Bone marrow (tissue), 2 donors: ENCODE measurements around the gene ESRRA.
A peak's percentile ranks its signal among the peaks of the same experiment; 100 is the strongest.

Source experiments
- DNase-seq, 2 donors: peaks; one replicate each; lab custom pipeline; 2025; lab: John Stamatoyannopoulos, UW

ESRRA gene

GRCh38 chr11:64275031-64275800 is 30.1 kb upstream of the ESRRA start:
- no peak for DNase-seq

GRCh38 chr11:64275841-64276240 is 29.5 kb upstream of the ESRRA start:
- DNase-seq: no peak

DNA sequence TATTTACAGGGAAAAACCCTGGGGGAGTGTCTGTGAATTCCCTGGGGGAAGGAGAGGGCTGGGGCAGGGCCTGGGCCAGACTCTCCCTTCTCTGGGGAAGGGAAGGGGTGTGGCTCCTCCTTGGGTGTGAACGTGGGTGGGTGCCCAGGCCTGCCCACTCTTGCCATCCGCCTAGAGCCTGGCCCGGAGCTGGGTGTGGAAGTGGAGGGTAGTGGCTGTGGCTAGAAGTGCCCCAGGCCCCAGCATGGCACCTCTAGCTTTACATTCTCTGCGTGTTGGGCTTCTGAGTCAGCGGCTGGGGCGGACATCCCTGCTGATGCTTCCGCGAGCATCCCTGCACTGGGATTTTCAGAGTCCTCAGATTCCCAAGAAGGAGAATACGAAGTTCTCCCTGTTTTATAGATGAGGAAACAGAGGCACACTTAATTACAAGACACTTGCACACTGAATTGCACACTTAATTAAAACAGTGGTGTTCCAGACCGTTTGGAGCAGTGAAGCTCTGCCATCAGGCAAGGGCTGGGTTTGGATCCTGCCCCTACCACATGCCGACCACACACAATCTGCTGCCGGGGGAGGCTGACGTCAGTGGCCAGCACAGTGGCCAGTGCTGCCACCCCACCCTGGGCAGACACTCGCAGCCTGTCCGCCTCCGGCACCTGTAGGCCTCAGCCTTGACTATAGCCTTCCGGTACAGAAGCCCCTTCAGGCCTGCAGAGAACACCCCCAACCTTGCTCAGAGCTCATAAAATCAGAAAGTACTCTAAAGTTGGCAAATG is 28.5 kb upstream of the ESRRA start:
- DNase-seq: no peak

DNA sequence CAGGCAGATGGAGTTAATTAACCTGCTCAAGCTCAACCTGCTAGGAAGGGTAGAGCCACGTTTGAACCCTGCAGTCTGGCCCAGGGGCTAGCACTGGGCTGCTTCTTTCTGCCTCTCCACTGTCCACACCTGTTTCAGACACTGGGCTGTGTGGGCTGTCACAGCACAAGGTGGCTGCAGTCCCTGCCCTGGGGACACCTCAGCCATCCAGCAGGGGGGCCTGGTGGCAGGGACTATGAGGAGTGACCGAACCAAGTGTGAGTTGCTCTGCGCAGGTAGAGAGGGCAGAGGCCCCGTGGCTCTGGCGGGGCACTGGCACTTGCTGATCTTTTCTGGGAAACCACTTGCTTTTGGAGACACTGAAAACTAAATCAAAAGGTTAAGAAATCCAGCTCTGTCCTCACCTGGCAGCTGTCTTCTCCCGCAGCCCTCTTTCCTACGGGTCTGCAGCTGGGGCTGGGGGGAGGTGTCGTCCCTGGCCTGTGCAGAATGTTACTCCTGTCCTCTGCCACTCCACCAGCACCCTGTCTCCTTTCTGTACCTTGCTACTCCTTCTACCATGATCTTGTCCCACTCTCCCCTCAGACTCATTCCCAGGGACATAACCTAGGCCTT is 26.6 kb upstream of the ESRRA start:
- DNase-seq: no peak

DNA sequence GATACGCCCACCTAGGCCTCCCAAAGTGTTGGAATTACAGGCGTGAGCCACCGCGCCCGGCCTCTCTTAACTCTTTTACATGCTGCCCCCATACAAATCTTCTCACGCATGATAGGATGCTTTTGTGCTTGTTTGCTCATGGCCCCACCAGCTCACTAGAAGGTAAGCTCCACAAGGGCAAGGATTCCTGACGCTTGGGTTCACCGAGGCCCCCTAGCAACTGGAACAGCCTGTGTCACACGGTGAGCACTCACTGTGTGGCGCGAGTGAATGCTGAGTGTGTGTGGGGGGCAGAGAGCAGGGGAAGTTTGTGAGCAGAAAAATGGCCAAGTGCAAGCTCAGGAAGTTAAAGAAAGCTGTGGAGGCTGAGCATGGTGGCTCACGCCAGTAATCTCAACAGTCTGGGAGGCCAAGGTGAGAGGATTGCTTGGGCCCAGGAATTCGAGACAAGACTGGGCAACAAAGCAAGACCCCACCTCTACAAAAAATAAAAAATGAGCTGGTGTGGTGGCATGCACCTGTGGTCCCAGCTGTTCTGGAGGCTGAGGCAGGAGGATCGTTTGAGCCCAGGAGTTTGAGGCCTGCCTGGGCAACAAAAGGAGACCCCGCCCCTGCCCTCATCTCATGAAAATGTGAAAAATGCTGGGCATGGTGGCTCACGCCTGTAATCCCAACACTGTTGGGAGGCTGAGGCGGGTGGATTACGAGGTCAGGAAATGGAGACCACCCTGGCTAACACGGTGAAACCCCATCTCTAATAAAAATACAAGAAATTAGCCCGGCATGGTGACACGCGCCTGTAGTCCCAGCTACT is 23.2 kb upstream of the ESRRA start:
- DNase-seq: no peak

DNA sequence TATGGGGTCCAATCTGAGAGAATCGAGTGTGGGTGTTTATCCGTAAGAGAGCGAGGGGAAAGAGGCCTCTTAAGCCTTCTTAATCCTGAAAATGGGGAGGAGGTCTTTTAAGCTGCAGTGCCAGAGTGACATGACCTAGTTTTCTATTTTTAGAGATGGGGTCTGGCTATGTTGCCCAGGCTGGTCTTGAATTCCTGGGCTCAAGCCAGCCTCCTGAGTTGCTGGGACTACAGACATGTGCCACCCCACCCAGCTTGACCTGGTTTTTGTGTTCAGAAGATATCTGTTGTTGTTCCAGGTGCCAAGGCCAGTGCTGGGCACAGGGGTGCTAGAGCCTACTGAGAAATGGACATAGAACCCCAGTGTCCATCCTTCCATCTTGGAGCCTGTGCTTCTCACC is 22.2 kb upstream of the ESRRA start:
- no peak for DNase-seq

DNA sequence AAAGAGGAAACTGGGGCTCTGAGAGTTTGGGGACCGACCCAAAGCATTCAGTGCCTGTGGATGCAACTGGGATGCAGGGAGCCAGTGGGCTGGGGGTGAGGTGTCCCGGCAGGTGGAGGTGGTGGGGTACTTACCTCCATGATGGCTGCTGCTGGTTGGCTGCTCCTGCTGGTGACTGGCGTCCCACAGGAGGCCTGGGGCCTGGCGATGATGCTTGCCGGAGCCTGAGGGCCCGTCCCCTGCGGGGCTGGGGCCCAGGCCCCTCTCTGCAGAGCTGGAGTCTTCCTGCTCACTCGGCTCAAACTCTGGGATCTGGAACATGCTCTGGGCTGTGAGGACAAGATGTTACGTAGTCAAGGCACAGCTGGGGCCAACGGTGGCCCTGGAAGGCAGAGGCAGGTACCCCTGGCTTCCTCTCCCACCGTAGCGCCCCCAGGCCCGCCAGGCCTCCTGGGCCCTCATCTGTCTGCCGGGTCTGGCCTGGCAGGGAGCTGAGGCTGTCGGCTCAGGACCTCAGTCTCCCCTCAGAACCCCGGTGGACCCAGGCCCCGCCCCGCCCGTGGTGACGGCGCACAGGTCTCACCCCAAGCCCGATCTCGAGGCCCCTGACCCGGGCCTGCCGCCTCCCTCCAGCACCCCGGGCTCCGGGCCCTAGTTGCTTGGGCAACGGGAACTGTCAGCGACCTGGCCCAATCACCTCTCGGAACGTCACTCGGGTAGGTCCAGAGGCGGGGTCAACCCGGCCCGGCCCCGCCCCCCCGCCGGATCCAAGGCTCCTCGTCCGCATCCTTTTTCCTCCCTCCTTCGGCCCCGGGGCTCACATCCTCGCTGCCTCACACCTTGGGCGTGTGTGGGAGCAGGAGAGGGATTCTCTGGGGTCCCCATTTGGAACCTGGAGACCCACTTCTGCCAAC is 21.0 kb upstream of the ESRRA start, which contains the start of gene BAD:
Gene BAD (minus strand): TSS at position 618 of the 914 bp plus-strand sequence. CDS start 297 bp downstream, at position 321.
- peak; percentile 78 to 83 for DNase-seq

DNA sequence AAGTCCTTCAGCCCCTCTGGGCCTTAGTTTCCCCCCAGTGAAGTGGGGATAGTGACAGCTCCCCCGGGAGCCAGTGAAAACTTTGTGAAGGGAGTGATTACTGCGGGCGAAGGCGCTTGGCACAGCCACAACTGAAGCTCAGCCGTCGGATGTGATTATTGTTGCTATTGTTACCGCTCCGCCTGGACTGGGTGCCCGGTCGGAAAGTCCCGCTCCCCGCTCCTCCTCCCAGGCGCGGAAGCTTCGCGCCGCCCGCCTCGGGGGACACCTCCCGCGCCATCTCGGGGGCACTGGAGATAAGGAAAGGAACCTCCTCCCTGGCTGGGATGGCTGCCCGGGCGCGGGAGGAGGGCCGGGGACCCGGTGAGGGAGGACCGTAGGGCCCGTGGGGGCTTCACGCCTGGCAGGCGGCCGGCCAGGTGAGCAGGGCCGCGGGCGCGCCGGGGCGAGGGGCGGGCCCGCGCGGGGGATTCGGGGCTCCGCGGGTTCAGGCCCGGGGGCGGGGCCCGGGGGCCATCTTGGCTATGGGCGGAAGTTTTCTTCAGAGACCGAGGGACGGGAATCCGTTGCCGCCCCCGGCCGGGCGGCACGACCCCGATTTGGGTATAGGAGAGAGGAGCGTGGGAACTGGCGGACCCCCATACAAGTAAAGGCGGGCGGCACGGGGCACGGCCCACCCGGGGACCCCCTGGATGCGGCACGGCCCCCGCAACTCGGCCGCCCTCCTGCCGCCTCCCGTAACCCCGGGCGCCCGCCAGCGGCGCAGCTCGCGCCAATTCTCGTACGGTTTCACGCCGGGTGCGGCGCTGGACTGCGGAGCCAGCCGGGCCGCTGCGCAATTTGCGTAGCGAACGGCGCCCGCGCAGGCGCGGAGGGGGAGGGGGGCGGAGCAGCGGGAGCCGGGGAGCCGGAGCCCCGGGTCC is 20.1 kb upstream of the ESRRA start, which contains the start of gene GPR137:
Gene GPR137 (plus strand): TSS at position 887 of the 923 bp plus-strand sequence. CDS start 677 bp downstream, outside the sequence.
- DNase-seq: peak; percentile 54 to 98

- DNase-seq: no peak
Observed at GRCh38 chr11:64285885-64286800, 19.2 kb upstream of the ESRRA start.

DNA sequence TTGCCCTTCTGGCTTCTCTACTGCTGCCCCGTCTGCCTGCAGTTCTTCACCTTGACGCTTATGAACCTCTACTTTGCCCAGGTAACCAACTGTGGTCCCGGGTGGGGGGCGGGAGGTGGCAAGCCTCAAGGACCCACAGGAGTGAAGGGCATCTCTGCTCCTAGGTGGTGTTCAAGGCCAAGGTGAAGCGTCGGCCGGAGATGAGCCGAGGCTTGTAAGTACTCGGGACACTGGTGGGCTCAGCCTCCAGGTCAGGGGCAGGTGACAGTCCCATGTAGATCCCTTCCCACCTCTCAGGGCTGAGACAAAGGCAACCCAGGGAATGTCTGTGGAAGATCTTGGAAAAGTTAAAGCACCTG is 18.5 kb upstream of the ESRRA start:
- DNase-seq: no peak

DNA sequence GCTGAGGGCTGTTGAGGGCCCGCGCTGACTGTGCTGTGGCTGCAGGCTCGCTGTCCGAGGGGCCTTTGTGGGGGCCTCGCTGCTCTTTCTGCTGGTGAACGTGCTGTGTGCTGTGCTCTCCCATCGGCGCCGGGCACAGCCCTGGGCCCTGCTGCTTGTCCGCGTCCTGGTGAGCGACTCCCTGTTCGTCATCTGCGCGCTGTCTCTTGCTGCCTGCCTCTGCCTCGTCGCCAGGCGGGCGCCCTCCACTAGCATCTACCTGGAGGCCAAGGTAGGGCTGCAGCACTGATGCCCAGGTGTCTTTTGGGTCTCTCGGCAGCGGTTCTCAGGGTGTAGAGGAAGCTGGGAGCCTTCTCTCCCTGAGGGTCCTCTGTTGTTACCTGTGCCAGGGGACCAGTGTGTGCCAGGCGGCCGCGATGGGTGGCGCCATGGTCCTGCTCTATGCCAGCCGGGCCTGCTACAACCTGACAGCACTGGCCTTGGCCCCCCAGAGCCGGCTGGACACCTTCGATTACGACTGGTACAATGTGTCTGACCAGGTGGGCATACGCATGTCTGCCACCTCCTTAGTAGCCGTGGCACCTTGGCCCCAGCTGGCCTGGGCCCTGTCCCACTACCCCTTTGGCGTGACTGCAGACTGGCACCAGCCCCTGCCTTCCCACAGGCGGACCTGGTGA is 17.5 kb upstream of the ESRRA start:
- no peak for DNase-seq

- DNase-seq: no peak
Observed at GRCh38 chr11:64288353-64288750, 17.0 kb upstream of the ESRRA start.

GRCh38 chr11:64289002-64289564 is 16.2 kb upstream of the ESRRA start:
- DNase-seq: no peak

DNA sequence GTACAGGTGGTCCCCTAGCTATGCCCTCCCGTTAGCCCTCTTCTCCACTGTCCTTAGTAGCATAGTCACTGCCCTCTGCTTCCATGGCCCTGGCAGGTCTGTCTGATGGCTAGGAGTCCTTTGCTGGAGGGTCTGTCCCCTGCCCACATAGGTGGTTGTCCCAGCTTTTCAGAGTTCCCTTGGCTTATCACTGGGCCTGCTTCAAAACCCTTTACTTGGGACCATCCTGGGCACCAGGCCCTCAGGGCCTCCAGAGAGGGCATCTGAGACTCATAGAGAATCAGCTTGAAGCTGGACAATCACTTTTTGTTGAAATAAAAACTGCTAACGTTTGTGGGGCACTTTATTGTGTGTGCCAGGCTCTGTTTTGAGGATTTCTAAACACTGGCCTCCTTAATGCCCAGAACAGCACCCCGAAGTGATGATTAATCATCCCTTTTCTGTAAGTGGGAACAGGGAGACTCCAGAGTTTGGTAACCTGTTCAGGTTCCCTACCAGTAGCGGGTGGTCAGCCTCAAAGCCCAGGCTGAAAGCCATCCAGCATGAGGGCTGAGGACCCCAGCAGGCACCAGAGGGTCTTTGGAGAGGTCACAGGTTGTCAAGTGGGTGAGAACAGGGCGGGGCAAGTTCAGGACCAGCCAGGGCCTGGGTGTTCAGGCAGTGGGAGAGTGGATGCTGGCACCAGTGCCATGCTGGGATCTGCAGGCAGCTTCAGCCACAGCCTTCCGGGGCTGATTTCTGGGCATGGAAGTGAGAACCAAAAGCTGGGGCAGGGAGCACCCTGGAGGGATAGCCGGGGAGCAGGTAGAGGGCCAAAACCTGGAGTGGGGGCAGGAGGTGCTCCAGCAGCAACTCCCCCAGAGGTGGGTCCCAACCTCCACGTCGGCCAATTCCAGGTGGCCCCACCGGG is 14.7 kb upstream of the ESRRA start:
- no peak for DNase-seq

DNA sequence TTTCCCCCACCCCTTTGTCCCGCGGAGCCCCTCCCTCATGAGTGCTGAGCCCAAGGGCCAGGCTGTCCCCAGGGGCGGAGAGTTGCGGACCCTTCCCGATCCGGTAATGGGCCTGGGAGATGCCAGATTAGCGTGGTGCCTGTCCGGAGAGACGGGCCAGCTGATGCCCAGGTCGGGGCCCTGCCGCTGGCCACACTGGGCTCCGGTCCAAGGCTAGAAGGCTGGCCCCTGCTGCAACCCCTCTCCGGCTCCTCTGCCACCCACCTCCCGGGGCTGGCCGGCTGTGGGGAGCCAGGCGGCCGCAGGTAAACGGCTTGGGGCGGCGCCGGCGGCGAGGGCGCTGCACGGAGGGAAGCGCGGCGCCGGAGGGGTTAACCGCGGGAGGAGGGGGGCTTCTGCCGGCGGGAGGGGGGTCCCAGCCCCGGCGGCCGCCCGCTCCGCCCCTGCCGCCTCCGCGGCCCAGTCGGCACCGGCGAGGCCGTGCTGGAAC is 14.0 kb upstream of the ESRRA start, which contains the start of gene KCNK4:
Gene KCNK4 (plus strand): TSS at position 41 of the 490 bp plus-strand sequence. CDS start 1,717 bp downstream, outside the sequence.
- DNase-seq: no peak

DNA sequence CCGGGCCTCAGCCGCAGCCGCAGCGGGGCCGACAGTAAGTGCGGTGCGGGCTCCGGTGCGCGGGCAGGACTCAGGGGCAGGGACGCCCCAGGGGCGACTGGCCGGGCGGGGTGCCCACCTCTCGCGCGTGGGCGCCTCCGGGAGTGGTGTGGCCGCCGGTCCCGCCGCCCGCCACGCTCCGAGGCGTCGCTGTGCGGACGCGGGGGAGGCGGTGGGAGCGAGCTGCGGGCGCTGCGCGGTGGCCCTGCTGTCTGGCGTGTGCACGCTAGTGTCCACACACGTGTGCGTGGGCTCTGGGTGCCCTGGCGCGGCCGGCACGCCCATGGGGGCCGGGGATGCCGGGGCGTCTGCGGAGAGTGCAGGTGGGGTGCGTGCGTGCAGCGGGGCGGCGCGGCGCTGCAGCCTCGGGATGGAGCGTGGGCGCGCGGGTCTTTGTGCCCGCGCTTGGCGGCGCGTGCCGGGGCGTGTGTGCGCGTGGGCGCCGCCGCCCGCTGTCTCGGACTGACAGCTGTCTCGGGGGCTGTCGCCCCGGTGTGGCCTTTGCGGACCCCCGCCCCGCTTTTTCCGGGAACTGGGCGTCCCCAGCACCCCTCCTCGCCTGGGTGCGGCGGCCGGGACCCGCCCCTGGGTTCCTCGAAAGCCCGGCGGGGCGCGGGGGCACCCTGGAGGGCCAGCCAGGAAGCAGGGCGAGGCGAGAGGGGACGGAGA is 13.4 kb upstream of the ESRRA start:
- DNase-seq: no peak
